BE2C (cell line): Measurements from ENCODE around the gene C8A.

Experiments used
- DNase-seq: peaks from one replicate; pipeline ENCODE4 v3.0.0-alpha.2; 2020
- H3K27me3 ChIP-seq: fragments of 250-450 bp; sonication (Bioruptor Pico); 2 replicates; pipeline ENCODE4 v1.5.1; 2020; ENCODE audit warnings: mild to moderate bottlenecking
- H3K36me3 ChIP-seq: fragments of 250-450 bp; sonication (Bioruptor Pico); 2 replicates; pipeline ENCODE4 v1.5.1; 2020; ENCODE audit warnings: mild to moderate bottlenecking
- H3K4me1 ChIP-seq: fragments of 250-450 bp; sonication (Bioruptor Pico); 2 replicates; pipeline ENCODE4 v1.5.1; 2020
- H3K4me3 ChIP-seq: 2 replicates; pipeline ENCODE4 v1.5.1; 2011; ENCODE audit warnings: low read depth, low read length
- H3K9me3 ChIP-seq: fragments of 250-450 bp; sonication (Bioruptor Pico); 2 replicates; pipeline ENCODE4 v1.5.1; 2020
- TF ChIP-seq, protein P1 (sequence below): IDR thresholded peaks from 2 replicates; pipeline ENCODE4 v1.5.1; 2012; ENCODE audit warnings: mild to moderate bottlenecking, low read depth, low read length

C8A gene

DNA sequence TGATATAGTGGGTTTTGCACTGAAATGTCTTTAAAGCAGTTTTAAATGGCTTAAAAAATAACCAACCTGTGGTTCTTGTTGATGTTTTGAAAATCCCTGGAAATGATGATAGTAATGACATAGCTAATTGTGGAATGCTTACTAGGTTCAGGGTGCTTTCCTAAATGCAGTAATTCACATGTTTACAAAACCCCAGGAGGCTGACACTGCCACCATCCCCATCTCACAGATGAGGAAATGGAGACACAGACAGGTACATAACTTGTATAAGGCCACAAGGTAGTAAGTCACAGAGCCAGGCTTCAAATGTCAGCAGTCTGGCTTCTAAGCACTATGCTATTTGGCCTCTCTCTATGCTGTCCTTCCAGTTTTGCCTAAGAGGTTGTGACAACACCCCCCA is 70.6 kb downstream of the C8A start:
- Histone ChIP-seq H3K27me3 (no peaks in the 10 kb centered on the region), H3K4me1 (no peaks in the 10 kb centered on the region), H3K36me3 (no peaks in the 10 kb centered on the region), H3K4me3 (no peak overlapping the region), H3K9me3 (no peaks in the 10 kb centered on the region)
- no peak for DNase-seq
- TF ChIP-seq, protein P1, sequence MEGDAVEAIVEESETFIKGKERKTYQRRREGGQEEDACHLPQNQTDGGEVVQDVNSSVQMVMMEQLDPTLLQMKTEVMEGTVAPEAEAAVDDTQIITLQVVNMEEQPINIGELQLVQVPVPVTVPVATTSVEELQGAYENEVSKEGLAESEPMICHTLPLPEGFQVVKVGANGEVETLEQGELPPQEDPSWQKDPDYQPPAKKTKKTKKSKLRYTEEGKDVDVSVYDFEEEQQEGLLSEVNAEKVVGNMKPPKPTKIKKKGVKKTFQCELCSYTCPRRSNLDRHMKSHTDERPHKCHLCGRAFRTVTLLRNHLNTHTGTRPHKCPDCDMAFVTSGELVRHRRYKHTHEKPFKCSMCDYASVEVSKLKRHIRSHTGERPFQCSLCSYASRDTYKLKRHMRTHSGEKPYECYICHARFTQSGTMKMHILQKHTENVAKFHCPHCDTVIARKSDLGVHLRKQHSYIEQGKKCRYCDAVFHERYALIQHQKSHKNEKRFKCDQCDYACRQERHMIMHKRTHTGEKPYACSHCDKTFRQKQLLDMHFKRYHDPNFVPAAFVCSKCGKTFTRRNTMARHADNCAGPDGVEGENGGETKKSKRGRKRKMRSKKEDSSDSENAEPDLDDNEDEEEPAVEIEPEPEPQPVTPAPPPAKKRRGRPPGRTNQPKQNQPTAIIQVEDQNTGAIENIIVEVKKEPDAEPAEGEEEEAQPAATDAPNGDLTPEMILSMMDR, result no peak

DNA sequence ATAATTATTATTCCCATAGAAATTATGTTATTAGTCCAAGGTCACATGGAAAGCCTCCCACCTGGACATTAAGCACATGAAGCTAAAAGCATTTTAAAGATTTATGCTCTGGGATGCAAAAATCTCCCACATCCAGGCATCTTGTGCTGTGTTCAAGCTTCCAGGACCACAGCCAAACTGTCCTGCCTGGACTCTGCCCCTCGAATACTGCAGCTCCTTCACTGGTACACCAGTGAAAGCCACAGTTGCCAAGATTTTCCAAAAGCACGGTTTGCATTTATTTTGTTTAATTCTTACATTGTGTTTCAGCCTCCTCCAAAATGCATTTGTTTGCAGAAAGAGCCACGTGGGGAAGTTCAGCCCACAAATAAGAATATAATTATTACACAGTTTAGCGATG is 72.6 kb downstream of the C8A start:
- Histone ChIP-seq H3K4me1 (no peaks in the 10 kb centered on the region), H3K36me3 (no peaks in the 10 kb centered on the region), H3K4me3 (no peak overlapping the region), H3K9me3 (no peaks in the 10 kb centered on the region), H3K27me3 (no peaks in the 10 kb centered on the region)
- no peak for DNase-seq
- TF ChIP-seq, protein P1, result no peak

DNA sequence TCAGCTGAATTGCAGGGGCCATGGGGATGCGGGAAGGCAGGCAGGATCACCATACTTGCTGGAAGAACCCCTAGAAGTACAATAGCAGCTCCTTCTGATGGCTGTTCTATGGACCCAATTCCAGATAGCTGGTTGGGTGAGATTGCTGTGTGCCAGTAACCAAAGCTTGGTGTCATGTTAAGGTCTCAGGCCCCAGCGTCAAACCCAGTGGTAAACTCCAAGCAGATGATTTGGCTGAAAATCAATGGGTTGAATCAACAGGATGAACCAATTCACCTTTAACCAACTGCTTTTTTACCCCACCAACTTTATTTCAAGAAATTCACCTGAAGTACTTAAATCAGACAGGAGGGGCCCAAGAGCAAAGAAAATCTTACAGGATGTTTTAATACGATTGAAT is 73.4 kb downstream of the C8A start:
- TF ChIP-seq, protein P1, result no peak
- H3K4me3 ChIP-seq, result no peak overlapping the region
- no peaks in the 10 kb centered on the region for H3K36me3 ChIP-seq
- no peaks in the 10 kb centered on the region for H3K9me3 ChIP-seq
- no peaks in the 10 kb centered on the region for H3K4me1 ChIP-seq
- DNase-seq, result no peak
- H3K27me3 ChIP-seq, result no peaks in the 10 kb centered on the region

DNA sequence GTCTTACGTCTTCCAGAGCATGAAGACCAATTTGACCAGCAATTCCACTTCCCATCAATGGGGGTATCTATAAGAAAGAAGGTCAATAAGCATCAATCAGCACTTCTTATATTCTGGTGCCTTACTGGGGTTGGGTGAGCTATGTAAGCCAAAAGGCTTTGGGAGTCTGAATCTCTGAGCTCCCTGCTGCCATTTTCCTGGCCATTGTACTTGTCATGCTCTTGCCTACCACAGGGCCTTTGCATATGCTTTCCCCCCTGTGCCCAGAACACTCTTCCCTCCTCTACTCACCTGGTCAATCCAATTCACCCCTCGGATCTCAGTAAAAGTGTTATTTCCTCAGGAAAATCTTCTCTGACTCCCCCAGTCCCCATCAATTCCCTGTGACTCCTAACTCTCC is 74.9 kb downstream of the C8A start:
- Histone ChIP-seq H3K36me3 (no peaks in the 10 kb centered on the region), H3K4me3 (no peak overlapping the region), H3K9me3 (no peaks in the 10 kb centered on the region), H3K4me1 (no peaks in the 10 kb centered on the region), H3K27me3 (no peaks in the 10 kb centered on the region)
- TF ChIP-seq, protein P1, result no peak
- no peak for DNase-seq

DNA sequence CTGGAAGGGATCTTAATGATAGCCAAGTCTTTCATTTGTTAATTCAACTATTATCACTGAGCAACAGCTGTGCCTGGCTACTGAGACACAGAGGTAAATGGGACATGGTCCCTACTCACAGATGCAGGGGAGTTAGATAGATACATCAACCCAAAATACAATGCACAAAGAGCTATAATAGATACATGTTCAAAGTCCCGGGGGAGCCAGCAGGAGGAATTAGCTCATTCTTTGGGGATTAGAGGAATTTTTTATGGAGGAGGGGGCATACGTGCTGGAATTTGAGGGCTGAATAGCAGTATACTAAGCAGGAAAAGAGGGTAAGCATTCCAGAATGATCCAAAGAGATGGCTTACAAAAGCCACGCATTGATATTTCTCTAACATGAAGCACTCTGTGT is 76.6 kb downstream of the C8A start:
- Histone ChIP-seq H3K4me1 (no peaks in the 10 kb centered on the region), H3K27me3 (no peaks in the 10 kb centered on the region), H3K9me3 (no peaks in the 10 kb centered on the region), H3K36me3 (no peaks in the 10 kb centered on the region), H3K4me3 (no peak overlapping the region)
- TF ChIP-seq, protein P1, result no peak
- DNase-seq, result no peak

DNA sequence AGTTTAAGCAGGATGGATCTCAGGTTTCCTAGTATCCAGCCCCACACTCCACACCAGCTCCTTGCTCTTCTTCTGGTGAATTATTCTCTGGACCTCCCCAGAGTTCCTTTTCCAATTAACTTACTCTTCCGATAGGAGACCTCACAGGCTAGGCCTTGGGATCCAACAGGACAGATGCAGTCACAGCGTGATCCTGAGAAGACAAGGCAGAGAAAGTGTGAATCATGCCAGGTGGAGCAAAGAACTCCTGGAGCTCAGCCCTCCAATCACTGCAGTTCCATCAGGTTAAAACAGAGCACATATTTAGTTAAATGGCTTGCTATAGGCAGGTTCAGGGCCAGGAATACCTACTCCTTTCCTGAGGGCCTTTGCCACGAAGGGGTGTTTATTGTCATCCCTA is 77.1 kb downstream of the C8A start:
- DNase-seq, result no peak
- Histone ChIP-seq H3K4me3 (no peak overlapping the region), H3K27me3 (no peaks in the 10 kb centered on the region), H3K4me1 (no peaks in the 10 kb centered on the region), H3K36me3 (no peaks in the 10 kb centered on the region), H3K9me3 (no peaks in the 10 kb centered on the region)
- TF ChIP-seq, protein P1, result no peak
